Ascending aorta (tissue), 2 donors: Measurements from ENCODE around the gene TRAF3IP3. TPM values are rescaled to one million over a fixed set of nuclear protein-coding genes. Genes with fewer than 3 reads are reported as not detected.

Source experiments
- DNase-seq, 2 donors: peaks; one replicate each; pipeline ENCODE4 v3.0.0-alpha.2; 2019; ENCODE audit warnings: low spot score in 2 of 2
- H3K27ac ChIP-seq, 2 donors: fragments of 200-600 bp; sonication (generic); one replicate each; pipeline ENCODE4 v1.5.1; 2016 to 2017; ENCODE audit warnings: mild to moderate bottlenecking in 1 of 2
- H3K27me3 ChIP-seq: fragments of 200-600 bp; sonication (generic); one replicate; pipeline ENCODE4 v1.5.1; 2017
- H3K36me3 ChIP-seq, 2 donors: fragments of 200-600 bp; sonication (generic); one replicate each; pipeline ENCODE4 v1.5.1; 2016
- H3K4me1 ChIP-seq, 2 donors: fragments of 200-600 bp; sonication (generic); one replicate each; pipeline ENCODE4 v1.5.1; 2016 to 2017; ENCODE audit warnings: mild to moderate bottlenecking in 1 of 2
- H3K4me3 ChIP-seq, 2 donors: fragments of 200-600 bp; sonication (generic); one replicate each; pipeline ENCODE4 v1.5.1; 2016 to 2017; ENCODE audit warnings: mild to moderate bottlenecking in 1 of 2
- H3K9me3 ChIP-seq, 2 donors: fragments of 200-600 bp; sonication (generic); one replicate each; pipeline ENCODE4 v1.5.1; 2016
- intact Hi-C: fragments of 100-400 bp; cut with DNase I; formaldehyde crosslinking; loops from one replicate; pipeline ENCODE4 v1.15.1; 2023
- total RNA-seq: library from RNA; depleted of rRNA; stranded (reverse); fragments of >200 nt; gene quantifications from one replicate; pipeline ENCODE4 v1.1.0, GENCODE V29; 2016
- TF ChIP-seq, protein P1 (sequence below), 3 experiments: fragments of 200-600 bp in 2 of 3; fragments of 450-650 bp in 1 of 3; sonication (generic) in 2 of 3; IDR thresholded peaks; one replicate each; pipeline ENCODE4 v1.5.1; 2016 to 2019; ENCODE audit warnings: antibody characterized with exemption in 3 of 3, mild to moderate bottlenecking in 1 of 3, moderate library complexity in 1 of 3

The TRAF3IP3 gene
- total RNA-seq, 1 donor from 2014 or later = not detected

DNA sequence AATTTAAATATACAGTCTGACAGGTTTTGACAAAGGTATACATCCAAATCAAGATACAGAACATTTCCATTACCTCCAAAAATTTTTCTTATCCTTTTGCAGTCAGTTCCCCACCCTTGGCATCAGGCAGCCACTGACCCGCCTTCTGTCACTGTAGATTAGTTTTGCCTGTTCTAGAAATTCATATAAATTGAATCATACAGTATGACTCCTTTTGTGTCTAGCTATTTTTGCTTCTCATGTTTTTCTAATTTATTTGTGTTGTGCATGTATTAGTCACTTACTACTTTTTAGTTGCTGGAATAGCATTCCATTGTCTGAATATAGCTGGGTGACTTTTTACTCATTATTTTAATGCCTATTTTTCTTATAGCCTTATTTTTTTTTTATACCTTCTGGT is 75.8 kb downstream of the TRAF3IP3 start:
- no peak overlapping the region for H3K4me3 ChIP-seq
- TF ChIP-seq, protein P1, sequence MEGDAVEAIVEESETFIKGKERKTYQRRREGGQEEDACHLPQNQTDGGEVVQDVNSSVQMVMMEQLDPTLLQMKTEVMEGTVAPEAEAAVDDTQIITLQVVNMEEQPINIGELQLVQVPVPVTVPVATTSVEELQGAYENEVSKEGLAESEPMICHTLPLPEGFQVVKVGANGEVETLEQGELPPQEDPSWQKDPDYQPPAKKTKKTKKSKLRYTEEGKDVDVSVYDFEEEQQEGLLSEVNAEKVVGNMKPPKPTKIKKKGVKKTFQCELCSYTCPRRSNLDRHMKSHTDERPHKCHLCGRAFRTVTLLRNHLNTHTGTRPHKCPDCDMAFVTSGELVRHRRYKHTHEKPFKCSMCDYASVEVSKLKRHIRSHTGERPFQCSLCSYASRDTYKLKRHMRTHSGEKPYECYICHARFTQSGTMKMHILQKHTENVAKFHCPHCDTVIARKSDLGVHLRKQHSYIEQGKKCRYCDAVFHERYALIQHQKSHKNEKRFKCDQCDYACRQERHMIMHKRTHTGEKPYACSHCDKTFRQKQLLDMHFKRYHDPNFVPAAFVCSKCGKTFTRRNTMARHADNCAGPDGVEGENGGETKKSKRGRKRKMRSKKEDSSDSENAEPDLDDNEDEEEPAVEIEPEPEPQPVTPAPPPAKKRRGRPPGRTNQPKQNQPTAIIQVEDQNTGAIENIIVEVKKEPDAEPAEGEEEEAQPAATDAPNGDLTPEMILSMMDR (IDR thresholded peaks at IDR 0.05) = no peak
- peaks cover 0 to 12% of the 10 kb centered on the region in 2 donors for H3K4me1 ChIP-seq
- DNase-seq = no peak
- peaks cover 43 to 49% of the 10 kb centered on the region in 2 donors for H3K36me3 ChIP-seq
- H3K27me3 ChIP-seq = no peaks in the 10 kb centered on the region
- no peaks in the 10 kb centered on the region for H3K9me3 ChIP-seq
- no peak overlapping the region for H3K27ac ChIP-seq
- intact Hi-C loops = no loop called here

Other genes starting within 250 kb of the TRAF3IP3 start
- gene CAMK1G, start 172.3 kb upstream of the TRAF3IP3 start, total RNA-seq = not detected
- gene LAMB3, start 103.6 kb upstream of the TRAF3IP3 start, total RNA-seq = 0.75 TPM
- gene G0S2, start 80.6 kb upstream of the TRAF3IP3 start, total RNA-seq = 15.1 TPM
- gene HSD11B1, start 51.2 kb upstream of the TRAF3IP3 start, total RNA-seq = 0.32 TPM
- 0.11 TPM for gene C1orf74, start 28.5 kb downstream of the TRAF3IP3 start, total RNA-seq
- 7.6 TPM for gene IRF6, start 50.1 kb downstream of the TRAF3IP3 start, total RNA-seq
- gene UTP25, start 71.9 kb downstream of the TRAF3IP3 start, total RNA-seq = 3.6 TPM
- gene SYT14, start 182.2 kb downstream of the TRAF3IP3 start, total RNA-seq = not detected